GOT3 (cell line): ENCODE results near the gene NDUFS7.

Experiments used
- DNase-seq: peaks from one replicate; lab custom pipeline; 2025; ENCODE audit warnings: mixed read lengths; lab: John Stamatoyannopoulos, UW

Gene NDUFS7

GRCh38 chr19:1401138-1401888, 17.6 kb downstream of the NDUFS7 start, which contains the start of gene GAMT:
Gene GAMT (minus strand): TSS chr19:1401542. CDS start chr19:1401476, 66 bp downstream.
- DNase-seq = no peak

- no peak for DNase-seq
Observed at GRCh38 chr19:1401889-1402217, 18.1 kb downstream of the NDUFS7 start.

- no peak for DNase-seq
Observed at GRCh38 chr19:1402411-1403070, 18.8 kb downstream of the NDUFS7 start.

- peak; percentile 98 for DNase-seq
Observed at GRCh38 chr19:1406774-1407527, 23.2 kb downstream of the NDUFS7 start.

- no peak for DNase-seq
Observed at GRCh38 chr19:1407528-1408299, 24.0 kb downstream of the NDUFS7 start, which contains the start of gene DAZAP1. Gene DAZAP1 (plus strand): TSS chr19:1407586. CDS start chr19:1407774, 188 bp downstream.

- DNase-seq = no peak
Observed at GRCh38 chr19:1408300-1409203, 24.8 kb downstream of the NDUFS7 start.

GRCh38 chr19:1409204-1410005, 25.7 kb downstream of the NDUFS7 start:
- DNase-seq = no peak

GRCh38 chr19:1410136-1410786, 26.6 kb downstream of the NDUFS7 start:
- no peak for DNase-seq

GRCh38 chr19:1410789-1411188, 27.1 kb downstream of the NDUFS7 start:
- no peak for DNase-seq

- DNase-seq = no peak
Observed at GRCh38 chr19:1411255-1412191, 27.8 kb downstream of the NDUFS7 start.

GRCh38 chr19:1412323-1412923, 28.7 kb downstream of the NDUFS7 start:
- no peak for DNase-seq

GRCh38 chr19:1412995-1413800, 29.5 kb downstream of the NDUFS7 start:
- DNase-seq = no peak

- no peak for DNase-seq
Observed at GRCh38 chr19:1416014-1416841, 32.5 kb downstream of the NDUFS7 start.

GRCh38 chr19:1417145-1417544, 33.4 kb downstream of the NDUFS7 start:
- no peak for DNase-seq

- no peak for DNase-seq
Observed at GRCh38 chr19:1417681-1418495, 34.2 kb downstream of the NDUFS7 start.

- DNase-seq = no peak
Observed at GRCh38 chr19:1418496-1418775, 34.7 kb downstream of the NDUFS7 start.
